Sigmoid colon (tissue), 7 donors: ENCODE measurements around the gene SLC35G3. TPM values are rescaled to one million over a fixed set of nuclear protein-coding genes. Genes with fewer than 3 reads are reported as not detected.

ENCODE experiments used
- DNase-seq: peaks from one replicate; pipeline ENCODE4 v3.0.0-alpha.2; 2019
- H3K27ac ChIP-seq, 4 donors: fragments of 200-600 bp; sonication (generic); one replicate each; pipeline ENCODE4 v1.5.1; 2016 to 2019; ENCODE audit warnings: mild to moderate bottlenecking in 1 of 4
- H3K27me3 ChIP-seq, 3 donors: fragments of 200-600 bp; sonication (generic); one replicate each; pipeline ENCODE4 v1.5.1; 2019; ENCODE audit warnings: mild to moderate bottlenecking in 1 of 3
- H3K36me3 ChIP-seq, 4 donors: fragments of 200-600 bp; sonication (generic); one replicate each; pipeline ENCODE4 v1.5.1; 2016 to 2019
- H3K4me1 ChIP-seq, 4 donors: fragments of 200-600 bp; sonication (generic); one replicate each; pipeline ENCODE4 v1.5.1; 2017 to 2019
- H3K4me3 ChIP-seq, 4 donors: fragments of 200-600 bp; sonication (generic); one replicate each; pipeline ENCODE4 v1.5.1; 2017 to 2019; ENCODE audit warnings: mild to moderate bottlenecking in 2 of 4, moderate library complexity in 1 of 4
- H3K9me3 ChIP-seq, 4 donors: fragments of 200-600 bp in 3 of 4; sonication (generic) in 3 of 4; one replicate each; pipeline versions ENCODE4 v1.5.1 to v1.6.1; 2013 to 2019
- CTCF ChIP-seq, 4 experiments: fragments of 450-650 bp in 3 of 4; fragments of 200-600 bp in 1 of 4; IDR thresholded peaks; one replicate each; pipeline ENCODE4 v1.5.1; 2016 to 2019; ENCODE audit warnings: antibody characterized with exemption in 4 of 4, mild to moderate bottlenecking in 3 of 4, moderate library complexity in 2 of 4
- EP300 ChIP-seq, 4 donors: sonication (generic); formaldehyde crosslinking; IDR thresholded peaks; one replicate each; pipeline ENCODE4 v1.6.1; 2017; ENCODE audit warnings: antibody characterized with exemption in 4 of 4
- POLR2A ChIP-seq, 2 donors: fragments of 450-650 bp; IDR thresholded peaks; one replicate each; pipeline ENCODE4 v1.6.1; 2016; ENCODE audit warnings: antibody characterized with exemption in 2 of 2, mild to moderate bottlenecking in 2 of 2, moderate library complexity in 2 of 2
- POLR2AphosphoS5 ChIP-seq, 4 donors: sonication (generic); formaldehyde crosslinking; IDR thresholded peaks; one replicate each; pipeline ENCODE4 v1.6.1; 2017; ENCODE audit warnings: antibody characterized with exemption in 4 of 4
- WGBS, 2 donors: extraction: QIAGEN DNeasy Blood & Tissue Kit; methylation state at CpG; one replicate each; pipeline ENCODE4 v1.1.7; 2013; 5-methylcytosine and 5-hydroxymethylcytosine counted together
- intact Hi-C: fragments of 100-400 bp; cut with DNase I; formaldehyde crosslinking; loops from one replicate; pipeline ENCODE4 v1.15.1; 2023
- polyA plus RNA-seq, 3 donors: library from polyadenylated mRNA; stranded (reverse); fragments of 200-250 nt; gene quantifications; one replicate each; pipeline ENCODE4 v1.2.3, GENCODE V29; 2013
- total RNA-seq, 4 donors: library from RNA; depleted of rRNA; stranded (reverse); fragments of >200 nt; gene quantifications; one replicate each; pipeline ENCODE4 v1.1.0, GENCODE V29; 2016
- donor health status: healthy with polysubstance abuse.
- donor health status: Bipolar disorder and iron deficiency.
- donor health status: healthy.

SLC35G3 gene
- total and polyA plus RNA-seq, 7 donors: not detected

- Histone ChIP-seq H3K9me3 (no peaks in the 10 kb centered on the region), H3K4me1 (no peaks in the 10 kb centered on the region), H3K4me3 (no peak overlapping the region), H3K36me3 (no peaks in the 10 kb centered on the region), H3K27ac (no peak overlapping the region), H3K27me3 (no peaks in the 10 kb centered on the region)
- 78 to 82% methylated on average over 8 of the region's 8 CpGs for WGBS, 2 donors
- intact Hi-C loops: no loop called here
- no peak for DNase-seq
- TF ChIP-seq EP300 (IDR thresholded peaks at IDR 0.05): no peak
These were observed 1.5 kb downstream of the SLC35G3 start for GRCh38 chr17:35192708-35193107.

GRCh38 chr17:35191001-35191695 is 3.0 kb downstream of the SLC35G3 start:
- Histone ChIP-seq H3K4me1 (no peaks in the 10 kb centered on the region), H3K27me3 (no peaks in the 10 kb centered on the region), H3K36me3 (no peaks in the 10 kb centered on the region), H3K4me3 (no peak overlapping the region), H3K9me3 (no peaks in the 10 kb centered on the region), H3K27ac (no peak overlapping the region)
- no peak for DNase-seq
- TF ChIP-seq CTCF (IDR thresholded peaks at IDR 0.05) (no peak), POLR2A (IDR thresholded peaks at IDR 0.05) (no peak), POLR2AphosphoS5 (IDR thresholded peaks at IDR 0.05) (no peak), EP300 (IDR thresholded peaks at IDR 0.05) (no peak)
- intact Hi-C loops: no loop called here
- 85 to 88% methylated on average over 11 of the region's 11 CpGs for WGBS, 2 donors

GRCh38 chr17:35189291-35189690 is 4.9 kb downstream of the SLC35G3 start:
- DNase-seq: no peak
- WGBS, 2 donors: 73 to 84% methylated on average over 3 of the region's 3 CpGs
- H3K27me3 ChIP-seq: no peaks in the 10 kb centered on the region
- H3K9me3 ChIP-seq: no peaks in the 10 kb centered on the region
- H3K27ac ChIP-seq: no peak overlapping the region
- intact Hi-C loops: no loop called here
- no peaks in the 10 kb centered on the region for H3K4me1 ChIP-seq
- TF ChIP-seq POLR2A (IDR thresholded peaks at IDR 0.05) (no peak), CTCF (IDR thresholded peaks at IDR 0.05) (no peak), POLR2AphosphoS5 (IDR thresholded peaks at IDR 0.05) (no peak), EP300 (IDR thresholded peaks at IDR 0.05) (no peak)
- no peak overlapping the region for H3K4me3 ChIP-seq
- no peaks in the 10 kb centered on the region for H3K36me3 ChIP-seq

- H3K4me1 ChIP-seq: no peaks in the 10 kb centered on the region
- H3K36me3 ChIP-seq: no peaks in the 10 kb centered on the region
- no peaks in the 10 kb centered on the region for H3K27me3 ChIP-seq
- H3K4me3 ChIP-seq: no peak overlapping the region
- H3K27ac ChIP-seq: no peak overlapping the region
- no peak for TF ChIP-seq POLR2A (IDR thresholded peaks at IDR 0.05)
- TF ChIP-seq POLR2AphosphoS5 (IDR thresholded peaks at IDR 0.05): no peak
- no peak for TF ChIP-seq CTCF (IDR thresholded peaks at IDR 0.05)
- no peak for TF ChIP-seq EP300 (IDR thresholded peaks at IDR 0.05)
- intact Hi-C loops: no loop called here
- H3K9me3 ChIP-seq: no peaks in the 10 kb centered on the region
- no peak for DNase-seq
- 34 to 47% methylated on average over 2 of the region's 2 CpGs for WGBS, 2 donors
These were observed 6.1 kb downstream of the SLC35G3 start for GRCh38 chr17:35188111-35188510.

GRCh38 chr17:35187481-35187880 is 6.7 kb downstream of the SLC35G3 start:
- Histone ChIP-seq H3K4me1 (no peaks in the 10 kb centered on the region), H3K27me3 (no peaks in the 10 kb centered on the region), H3K36me3 (no peaks in the 10 kb centered on the region), H3K9me3 (no peaks in the 10 kb centered on the region), H3K4me3 (no peak overlapping the region), H3K27ac (no peak overlapping the region)
- no peak for DNase-seq
- no peak for TF ChIP-seq POLR2AphosphoS5 (IDR thresholded peaks at IDR 0.05)
- no peak for TF ChIP-seq EP300 (IDR thresholded peaks at IDR 0.05)
- TF ChIP-seq CTCF (IDR thresholded peaks at IDR 0.05): no peak
- no peak for TF ChIP-seq POLR2A (IDR thresholded peaks at IDR 0.05)
- intact Hi-C loops: no loop called here
- WGBS, 2 donors: 59 to 82% methylated on average over 2 of the region's 2 CpGs
